GM21825 (cell line): ENCODE measurements around the gene SLC16A10.
"Not testable (repeated sequence)": the region's sequence is repeated elsewhere in the genome, so short reads cannot be mapped to it uniquely, and the experiment has no call there.

ENCODE experiments used
- ATAC-seq: cut with Tn5 transposase; IDR thresholded peaks from one replicate; pipeline ENCODE4 v1.9.1; 2021; ENCODE audit warnings: mild to moderate bottlenecking, moderate library complexity; ENCODE audit not compliant: unreplicated experiment

The SLC16A10 gene

GRCh38 chr6:111080698-111081097 lies 6.6 kb upstream of the SLC16A10 start:
- no peak for ATAC-seq

- ATAC-seq, result no peak
Measured at GRCh38 chr6:111086685-111087084, 618 bp upstream of the SLC16A10 start.

GRCh38 chr6:111087871-111088667 lies 766 bp downstream of the SLC16A10 start:
- peak; percentile 24 for ATAC-seq

GRCh38 chr6:111088668-111089003 lies 1.3 kb downstream of the SLC16A10 start:
- no peak for ATAC-seq

GRCh38 chr6:111090766-111091165 lies 3.5 kb downstream of the SLC16A10 start:
- no peak for ATAC-seq

GRCh38 chr6:111091987-111092386 lies 4.7 kb downstream of the SLC16A10 start:
- ATAC-seq, result no peak

GRCh38 chr6:111095488-111095887 lies 8.2 kb downstream of the SLC16A10 start:
- not testable (repeated sequence) for ATAC-seq

- no peak for ATAC-seq
Measured at GRCh38 chr6:111096246-111096645, 8.9 kb downstream of the SLC16A10 start.

GRCh38 chr6:111098597-111098996 lies 11.3 kb downstream of the SLC16A10 start:
- no peak for ATAC-seq

GRCh38 chr6:111101987-111102386 lies 14.7 kb downstream of the SLC16A10 start:
- ATAC-seq, result no peak

- no peak for ATAC-seq
Measured at GRCh38 chr6:111105578-111105977, 18.3 kb downstream of the SLC16A10 start.

- no peak for ATAC-seq
Measured at GRCh38 chr6:111107589-111107988, 20.3 kb downstream of the SLC16A10 start.

GRCh38 chr6:111110036-111110435 lies 22.7 kb downstream of the SLC16A10 start:
- ATAC-seq, result no peak

GRCh38 chr6:111113336-111114086 lies 26.2 kb downstream of the SLC16A10 start:
- ATAC-seq, result no peak

GRCh38 chr6:111114087-111114443 lies 26.8 kb downstream of the SLC16A10 start:
- ATAC-seq, result no peak

GRCh38 chr6:111114482-111114881 lies 27.2 kb downstream of the SLC16A10 start:
- no peak for ATAC-seq

GRCh38 chr6:111118826-111119225 lies 31.5 kb downstream of the SLC16A10 start:
- no peak for ATAC-seq

- ATAC-seq, result no peak
Measured at GRCh38 chr6:111119571-111120329, 32.4 kb downstream of the SLC16A10 start.

- no peak for ATAC-seq
Measured at GRCh38 chr6:111121789-111122350, 34.6 kb downstream of the SLC16A10 start.

- no peak for ATAC-seq
Measured at GRCh38 chr6:111122458-111123286, 35.4 kb downstream of the SLC16A10 start.
